ENCODE measurements around the gene ZFPM1. TPM values are rescaled to one million over a fixed set of nuclear protein-coding genes. Genes with fewer than 3 reads are reported as not detected.

Gene ZFPM1
- total RNA-seq, 3 donors from 2014 or later, result 14.2 to 17.3 (median 15.9) TPM

DNA sequence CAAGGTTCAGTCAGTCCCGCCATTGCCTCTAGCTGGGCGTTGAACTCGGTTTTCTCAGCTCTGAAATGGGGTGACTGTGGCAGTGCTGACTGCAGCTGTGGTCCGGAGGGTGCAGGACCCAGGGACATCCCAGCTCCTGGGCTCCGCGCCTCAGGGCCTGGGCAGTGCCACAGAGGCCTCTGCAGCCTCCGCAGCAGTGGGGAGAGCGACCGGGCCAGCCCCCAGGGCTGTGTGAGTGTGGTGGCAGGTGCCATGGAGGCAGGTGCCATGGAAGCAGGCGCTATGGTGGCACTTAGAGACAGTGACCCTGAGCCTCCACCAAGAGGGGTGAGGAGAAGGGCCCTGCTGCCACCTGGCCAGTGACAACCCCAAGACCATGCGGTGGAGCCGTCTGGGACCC is 39.4 kb upstream of the ZFPM1 start:
- Mint-ChIP-seq H3K9me3 (no peaks in the 10 kb centered on the region), H3K4me1 (ENCODE audit: low read depth) (no peaks in the 10 kb centered on the region), H3K27me3 (ENCODE audit: low read depth) (peaks cover 4% of the 10 kb centered on the region), H3K4me3 (no peak overlapping the region), H3K36me3 (ENCODE audit: insufficient read depth) (no peaks in the 10 kb centered on the region)
- ATAC-seq (no peak), DNase-seq (no peak)

DNA sequence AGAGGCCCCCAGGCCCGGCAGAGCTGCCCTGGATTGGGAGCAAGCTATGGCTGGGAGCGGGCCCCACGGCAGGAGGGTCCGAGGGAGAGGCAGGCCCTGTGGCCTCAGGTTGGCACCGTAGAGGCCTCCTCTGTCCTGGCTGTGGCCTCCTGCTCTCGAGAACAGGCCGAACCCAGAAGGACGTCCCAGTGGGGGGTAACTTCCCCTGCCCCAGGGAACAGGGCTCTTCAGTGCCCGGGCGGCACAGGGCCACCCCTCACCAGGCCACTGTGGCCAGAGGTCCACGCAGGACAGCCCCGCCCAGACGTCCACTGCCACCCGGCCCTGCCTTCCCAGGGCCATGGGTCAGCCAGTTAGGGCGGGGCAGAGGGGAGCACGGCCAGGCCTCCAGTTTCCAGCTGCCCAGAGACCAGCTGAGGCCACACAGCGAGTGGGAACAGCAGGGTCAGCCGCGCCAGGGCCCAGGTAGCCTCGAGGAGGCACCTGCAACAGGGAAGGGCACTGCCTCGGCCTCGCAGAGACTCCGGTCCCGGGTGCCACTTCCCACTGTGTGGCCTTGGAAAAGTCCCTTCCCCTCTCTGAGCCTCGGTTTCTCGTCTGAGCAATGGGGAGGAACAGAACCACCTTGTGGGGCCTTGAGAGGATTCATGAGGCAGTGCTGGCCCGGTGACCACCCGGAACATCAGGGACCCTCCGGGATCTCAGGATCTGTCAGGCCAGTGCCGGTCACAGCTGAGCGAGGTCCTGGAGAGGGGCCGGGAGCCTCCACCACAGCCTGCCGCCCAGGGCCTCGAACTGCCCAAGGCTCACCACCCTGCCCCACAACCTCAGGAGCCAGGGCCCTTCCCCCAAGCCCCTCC is 38.3 kb upstream of the ZFPM1 start:
- no peak overlapping the region for H3K4me3 Mint-ChIP-seq
- no peaks in the 10 kb centered on the region for H3K9me3 Mint-ChIP-seq
- DNase-seq, result no peak
- no peak for ATAC-seq
- no peaks in the 10 kb centered on the region for H3K4me1 Mint-ChIP-seq (ENCODE audit: low read depth)
- peaks cover 6% of the 10 kb centered on the region for H3K27me3 Mint-ChIP-seq (ENCODE audit: low read depth)
- H3K36me3 Mint-ChIP-seq (ENCODE audit: insufficient read depth), result no peaks in the 10 kb centered on the region

DNA sequence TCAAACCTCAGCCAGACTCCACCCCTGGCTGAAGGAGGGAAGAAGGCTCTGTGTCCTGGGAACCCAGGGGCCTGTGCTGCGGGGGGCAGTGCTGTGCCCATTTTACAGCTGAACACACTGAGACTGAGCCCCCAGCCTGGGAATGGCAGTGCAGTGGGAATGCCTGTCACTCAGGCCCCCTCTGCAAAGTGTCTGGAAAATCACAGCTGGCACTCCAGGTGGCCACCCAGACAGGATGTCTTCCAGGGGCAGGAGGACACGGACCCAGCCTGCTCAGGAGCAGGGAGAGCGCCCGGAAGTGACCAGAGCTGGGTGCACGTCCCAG is 37.7 kb upstream of the ZFPM1 start:
- no peaks in the 10 kb centered on the region for H3K9me3 Mint-ChIP-seq
- H3K4me3 Mint-ChIP-seq, result no peak overlapping the region
- no peaks in the 10 kb centered on the region for H3K4me1 Mint-ChIP-seq (ENCODE audit: low read depth)
- ATAC-seq (no peak), DNase-seq (no peak)
- no peaks in the 10 kb centered on the region for H3K36me3 Mint-ChIP-seq (ENCODE audit: insufficient read depth)
- H3K27me3 Mint-ChIP-seq (ENCODE audit: low read depth), result peaks cover 6% of the 10 kb centered on the region

DNA sequence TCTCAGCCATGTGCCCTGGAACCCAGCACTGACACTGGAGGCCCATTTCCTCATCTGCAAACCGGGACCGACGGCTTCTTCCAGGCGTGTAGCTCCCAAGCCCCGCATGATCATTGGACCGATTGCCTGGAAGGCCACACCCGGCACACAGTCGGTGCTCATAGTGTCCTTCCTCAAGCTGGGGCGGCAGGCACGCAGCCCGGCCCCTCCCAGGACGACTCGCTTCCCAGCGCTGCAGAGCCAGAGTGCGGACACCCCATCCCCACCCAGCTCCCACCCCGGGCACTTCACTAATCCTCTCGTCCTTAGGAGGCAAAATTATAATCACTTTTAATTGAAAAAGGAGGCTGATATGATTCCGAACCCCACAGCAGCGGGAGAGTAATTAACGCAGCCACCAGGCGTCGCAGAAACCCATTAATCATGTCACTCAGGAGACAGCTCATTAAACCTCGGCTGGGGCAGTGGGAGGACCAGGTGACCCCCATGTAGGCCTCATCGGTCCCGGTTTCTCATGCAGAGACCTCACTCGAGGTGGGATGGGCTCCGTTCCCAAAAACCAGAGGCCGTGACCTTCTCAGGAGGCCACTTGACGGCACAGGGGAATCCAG is 37.3 kb upstream of the ZFPM1 start:
- DNase-seq, result no peak
- Mint-ChIP-seq H3K27me3 (ENCODE audit: low read depth) (peaks cover 6% of the 10 kb centered on the region), H3K36me3 (ENCODE audit: insufficient read depth) (no peaks in the 10 kb centered on the region), H3K4me1 (ENCODE audit: low read depth) (no peaks in the 10 kb centered on the region), H3K4me3 (no peak overlapping the region), H3K9me3 (no peaks in the 10 kb centered on the region)
- ATAC-seq, result no peak

DNA sequence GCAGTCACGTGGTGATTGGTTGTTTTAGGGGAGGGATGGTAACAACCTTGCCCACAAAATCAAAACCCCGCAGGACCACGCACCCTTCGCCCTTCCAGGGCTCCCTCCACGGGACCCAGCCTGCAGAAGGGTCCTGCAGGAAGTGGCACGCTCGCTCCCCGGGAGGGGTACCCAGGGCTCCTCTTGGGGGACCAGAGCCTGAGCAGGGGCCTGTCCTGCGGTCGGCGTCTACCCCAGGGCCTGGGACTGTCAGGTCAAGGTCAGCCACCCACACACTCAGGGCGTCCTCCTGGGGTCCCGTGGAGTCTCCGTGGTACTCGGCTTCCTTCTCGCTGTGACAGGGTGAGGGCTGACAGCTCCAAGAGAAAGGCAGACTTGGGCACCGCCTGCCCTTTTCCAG is 36.4 kb upstream of the ZFPM1 start:
- no peak overlapping the region for H3K4me3 Mint-ChIP-seq
- peaks cover 6% of the 10 kb centered on the region for H3K27me3 Mint-ChIP-seq (ENCODE audit: low read depth)
- ATAC-seq, result no peak
- no peaks in the 10 kb centered on the region for H3K4me1 Mint-ChIP-seq (ENCODE audit: low read depth)
- no peaks in the 10 kb centered on the region for H3K9me3 Mint-ChIP-seq
- no peak for DNase-seq
- no peaks in the 10 kb centered on the region for H3K36me3 Mint-ChIP-seq (ENCODE audit: insufficient read depth)

DNA sequence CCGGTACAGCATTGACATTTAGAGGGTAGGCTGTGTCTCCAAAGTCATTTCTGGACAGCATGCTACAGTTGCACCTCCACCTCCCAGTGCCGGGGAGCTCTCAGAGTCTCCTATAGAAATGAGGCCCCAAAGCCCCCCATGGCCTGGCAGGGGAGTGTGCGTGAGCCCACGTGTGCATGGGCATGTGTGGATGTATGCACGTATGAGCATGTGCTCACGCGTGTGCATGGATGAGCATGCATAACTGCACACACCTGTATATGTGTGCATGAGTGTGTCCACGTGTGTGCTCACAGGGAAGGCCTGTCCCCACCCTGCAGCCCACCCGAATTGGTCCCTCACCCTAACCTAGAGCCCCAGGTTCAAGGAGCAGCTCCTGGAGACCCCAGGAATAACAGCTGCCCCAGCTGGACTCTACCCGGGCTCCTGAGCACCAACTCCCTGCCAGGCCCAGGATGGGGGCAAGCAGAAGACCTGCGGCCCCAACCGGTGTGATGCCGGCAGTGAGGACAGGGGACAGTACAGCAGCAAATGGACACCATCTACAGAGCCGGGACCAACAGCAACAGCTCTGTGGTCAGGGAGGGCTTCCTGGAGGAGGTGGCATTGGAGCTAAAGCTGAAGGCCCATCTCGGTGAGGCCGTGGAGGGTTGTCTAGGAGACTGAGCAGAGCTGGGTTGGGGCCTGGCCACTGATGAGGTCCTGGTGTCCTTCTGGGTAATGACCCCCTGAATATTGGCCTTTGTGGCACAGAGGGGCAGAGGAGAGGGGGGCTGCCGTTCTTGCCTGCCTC is 35.2 kb upstream of the ZFPM1 start:
- H3K36me3 Mint-ChIP-seq (ENCODE audit: insufficient read depth), result no peaks in the 10 kb centered on the region
- no peaks in the 10 kb centered on the region for H3K4me1 Mint-ChIP-seq (ENCODE audit: low read depth)
- no peak for ATAC-seq
- no peaks in the 10 kb centered on the region for H3K9me3 Mint-ChIP-seq
- no peak for DNase-seq
- peaks cover 6% of the 10 kb centered on the region for H3K27me3 Mint-ChIP-seq (ENCODE audit: low read depth)
- no peak overlapping the region for H3K4me3 Mint-ChIP-seq

DNA sequence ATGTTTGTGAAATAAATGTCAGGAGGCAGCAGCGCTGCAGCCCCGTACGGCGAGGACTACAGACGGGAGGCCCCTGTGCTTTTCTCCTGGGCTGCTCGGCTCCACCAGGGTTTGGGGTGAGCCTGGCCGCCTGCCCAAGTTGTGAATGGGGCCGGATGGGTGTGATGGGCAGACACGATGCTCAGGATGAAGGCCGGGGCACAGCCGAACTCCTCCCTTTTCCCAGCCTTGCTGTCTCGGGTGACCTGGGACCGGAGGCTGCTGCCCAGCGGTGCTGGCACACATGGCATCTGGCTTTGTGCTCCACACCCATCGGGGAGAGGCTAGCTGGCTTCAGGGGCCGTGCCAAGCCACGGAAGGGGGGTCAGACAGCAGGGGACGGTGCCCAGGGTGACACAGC is 34.2 kb upstream of the ZFPM1 start:
- no peak overlapping the region for H3K4me3 Mint-ChIP-seq
- no peaks in the 10 kb centered on the region for H3K9me3 Mint-ChIP-seq
- no peaks in the 10 kb centered on the region for H3K4me1 Mint-ChIP-seq (ENCODE audit: low read depth)
- peaks cover 6% of the 10 kb centered on the region for H3K27me3 Mint-ChIP-seq (ENCODE audit: low read depth)
- no peaks in the 10 kb centered on the region for H3K36me3 Mint-ChIP-seq (ENCODE audit: insufficient read depth)
- ATAC-seq, result no peak
- DNase-seq, result no peak

DNA sequence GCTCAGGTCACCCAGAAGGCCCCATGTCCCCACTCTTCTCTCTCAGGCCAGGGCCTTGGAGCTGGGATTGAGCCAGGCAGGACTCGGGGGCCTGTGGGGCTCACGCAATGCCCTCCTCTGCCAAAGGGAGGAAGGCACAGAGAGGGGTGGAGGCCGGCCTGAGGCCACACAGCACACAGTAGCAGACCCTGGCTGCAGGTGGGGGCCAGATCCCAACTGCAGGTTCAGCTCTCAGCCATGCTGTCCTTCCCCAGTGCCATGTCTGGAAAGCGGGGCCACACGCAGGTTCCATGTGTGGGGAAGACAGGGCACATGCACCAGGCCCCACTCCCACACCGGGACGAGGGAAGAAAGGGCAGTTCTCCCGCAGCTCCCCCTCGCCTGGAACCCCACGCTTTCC is 33.3 kb upstream of the ZFPM1 start:
- Mint-ChIP-seq H3K9me3 (no peaks in the 10 kb centered on the region), H3K27me3 (ENCODE audit: low read depth) (peaks cover 6% of the 10 kb centered on the region), H3K36me3 (ENCODE audit: insufficient read depth) (no peaks in the 10 kb centered on the region), H3K4me3 (no peak overlapping the region), H3K4me1 (ENCODE audit: low read depth) (no peaks in the 10 kb centered on the region)
- ATAC-seq (no peak), DNase-seq (no peak)

DNA sequence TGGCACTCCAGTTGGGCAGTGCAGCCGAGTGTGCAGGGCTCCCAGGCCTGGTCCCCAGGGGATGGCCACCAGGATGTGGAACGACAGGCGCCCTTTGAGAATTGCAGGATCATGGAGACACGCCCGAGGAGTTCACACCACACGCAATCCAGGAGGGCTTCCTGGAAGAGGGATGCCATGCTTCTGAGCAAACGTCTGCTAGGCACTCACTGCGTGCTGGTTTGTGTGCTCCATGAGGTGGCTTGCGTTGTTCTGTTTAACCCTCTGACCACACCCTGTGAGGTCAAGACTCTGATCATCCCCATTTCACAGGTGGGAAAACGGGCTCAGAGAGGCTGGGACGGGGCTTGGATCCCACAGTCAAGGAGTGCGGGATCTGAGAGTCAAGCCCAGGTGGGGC is 32.6 kb upstream of the ZFPM1 start:
- DNase-seq (no peak), ATAC-seq (no peak)
- Mint-ChIP-seq H3K4me1 (ENCODE audit: low read depth) (no peaks in the 10 kb centered on the region), H3K4me3 (no peak overlapping the region), H3K9me3 (no peaks in the 10 kb centered on the region), H3K27me3 (ENCODE audit: low read depth) (peaks cover 6% of the 10 kb centered on the region), H3K36me3 (ENCODE audit: insufficient read depth) (no peaks in the 10 kb centered on the region)

DNA sequence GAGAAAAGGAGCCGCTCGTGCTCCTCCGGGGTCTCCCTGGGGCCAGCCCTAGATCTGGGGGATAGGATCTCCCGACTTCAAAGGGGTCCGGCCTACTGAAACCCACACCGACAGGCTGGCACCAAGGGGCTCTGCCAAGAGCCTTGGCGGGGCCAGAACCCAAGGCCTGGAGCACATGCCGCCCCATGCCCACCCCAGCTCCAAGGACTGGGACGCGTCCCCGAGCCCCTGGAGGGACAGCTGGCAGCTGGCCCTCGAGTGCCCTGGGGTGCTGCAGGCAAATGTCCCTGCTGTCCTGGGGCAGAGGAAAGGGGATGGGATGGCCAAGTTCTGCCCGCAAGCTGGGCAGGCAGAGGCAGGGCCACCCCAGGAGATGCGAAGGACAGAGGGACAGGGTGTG is 31.8 kb upstream of the ZFPM1 start:
- Mint-ChIP-seq H3K4me1 (ENCODE audit: low read depth) (no peaks in the 10 kb centered on the region), H3K9me3 (no peaks in the 10 kb centered on the region), H3K36me3 (ENCODE audit: insufficient read depth) (no peaks in the 10 kb centered on the region), H3K4me3 (no peak overlapping the region), H3K27me3 (ENCODE audit: low read depth) (peaks cover 6% of the 10 kb centered on the region)
- DNase-seq (no peak), ATAC-seq (no peak)

DNA sequence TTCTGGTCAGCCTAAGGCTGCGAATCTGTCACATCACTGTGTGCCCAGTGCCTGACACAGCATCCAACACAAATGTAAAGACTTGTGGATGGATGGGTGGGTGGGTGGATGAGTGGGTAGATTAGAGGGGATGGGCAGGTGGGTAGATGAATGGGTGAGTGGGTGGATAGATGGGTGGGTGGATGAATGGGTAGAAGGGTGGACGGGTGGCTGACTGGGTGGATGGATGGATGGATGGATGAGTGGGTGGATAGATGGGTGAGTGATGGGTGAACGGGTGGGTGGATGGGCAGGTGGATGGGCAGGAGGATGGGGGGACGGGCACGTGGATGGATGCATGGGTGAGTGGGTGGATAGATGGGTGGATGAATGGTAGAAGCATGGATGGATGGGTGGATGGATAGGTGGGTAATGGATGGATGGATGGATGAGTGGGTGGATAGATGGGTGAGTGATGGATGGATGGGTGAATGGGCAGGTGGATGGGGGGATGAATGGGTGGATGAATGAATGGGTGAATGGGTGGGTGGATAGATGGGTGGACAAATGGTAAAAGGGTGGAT is 31.1 kb upstream of the ZFPM1 start:
- no peaks in the 10 kb centered on the region for H3K9me3 Mint-ChIP-seq
- ATAC-seq (no peak), DNase-seq (no peak)
- no peaks in the 10 kb centered on the region for H3K36me3 Mint-ChIP-seq (ENCODE audit: insufficient read depth)
- H3K4me1 Mint-ChIP-seq (ENCODE audit: low read depth), result no peaks in the 10 kb centered on the region
- no peak overlapping the region for H3K4me3 Mint-ChIP-seq
- H3K27me3 Mint-ChIP-seq (ENCODE audit: low read depth), result peaks cover 4% of the 10 kb centered on the region

DNA sequence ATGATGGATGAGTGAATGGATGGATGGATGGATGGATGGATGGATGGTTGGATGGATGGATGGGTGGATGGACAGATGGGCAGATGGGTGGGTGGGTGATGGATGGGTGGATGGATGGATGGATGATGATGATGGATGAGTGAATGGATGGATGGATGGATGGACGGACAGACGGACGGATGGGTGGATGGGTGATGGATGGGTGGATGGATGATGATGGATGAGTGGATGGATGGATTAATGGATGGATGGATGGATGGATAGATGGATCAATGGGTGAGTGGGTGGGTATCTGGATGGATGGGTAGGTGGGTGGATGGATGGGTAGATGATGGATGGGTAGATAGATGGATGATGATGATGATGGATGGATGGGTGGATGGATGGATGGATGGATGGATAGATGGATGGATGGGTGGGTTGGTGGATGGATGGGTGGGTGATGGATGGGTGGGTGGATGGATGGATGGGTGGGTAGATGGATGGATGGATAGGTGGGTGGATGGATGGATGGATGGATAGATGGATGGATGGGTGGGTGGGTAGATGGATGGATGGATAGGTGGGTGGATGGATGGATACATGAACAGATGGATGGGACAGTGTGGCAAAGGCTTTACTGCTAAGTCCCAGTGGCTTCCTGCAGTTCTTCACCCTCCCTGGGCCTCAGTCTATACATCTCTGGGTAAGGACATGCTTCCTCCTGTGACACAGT is 30.2 kb upstream of the ZFPM1 start:
- Mint-ChIP-seq H3K27me3 (ENCODE audit: low read depth) (peaks cover 4% of the 10 kb centered on the region), H3K4me1 (ENCODE audit: low read depth) (no peaks in the 10 kb centered on the region), H3K9me3 (no peaks in the 10 kb centered on the region), H3K4me3 (no peak overlapping the region), H3K36me3 (ENCODE audit: insufficient read depth) (no peaks in the 10 kb centered on the region)
- ATAC-seq, result no peak
- DNase-seq, result no peak

DNA sequence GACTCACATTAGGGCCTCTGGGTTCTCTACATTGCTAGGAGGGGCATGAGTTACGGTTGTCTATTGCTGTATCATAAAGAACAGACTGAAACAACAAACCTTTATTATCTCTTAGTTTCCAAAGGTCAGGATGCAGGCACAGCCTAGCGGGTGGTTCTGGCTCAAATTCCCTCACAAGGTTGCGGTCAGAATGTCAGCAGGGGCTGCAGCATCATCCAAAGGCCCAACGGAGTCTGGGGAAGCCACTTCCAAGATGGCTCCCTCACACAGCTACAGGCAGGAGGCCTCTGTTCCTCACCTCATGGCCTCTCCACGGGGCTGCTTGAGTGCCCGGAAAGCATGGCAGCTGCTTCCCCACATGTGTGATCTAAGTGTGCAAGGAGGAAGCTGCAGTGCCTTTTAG is 29.6 kb upstream of the ZFPM1 start:
- DNase-seq (no peak), ATAC-seq (no peak)
- Mint-ChIP-seq H3K9me3 (no peaks in the 10 kb centered on the region), H3K27me3 (ENCODE audit: low read depth) (peaks cover 4% of the 10 kb centered on the region), H3K36me3 (ENCODE audit: insufficient read depth) (no peaks in the 10 kb centered on the region), H3K4me1 (ENCODE audit: low read depth) (no peaks in the 10 kb centered on the region), H3K4me3 (no peak overlapping the region)

DNA sequence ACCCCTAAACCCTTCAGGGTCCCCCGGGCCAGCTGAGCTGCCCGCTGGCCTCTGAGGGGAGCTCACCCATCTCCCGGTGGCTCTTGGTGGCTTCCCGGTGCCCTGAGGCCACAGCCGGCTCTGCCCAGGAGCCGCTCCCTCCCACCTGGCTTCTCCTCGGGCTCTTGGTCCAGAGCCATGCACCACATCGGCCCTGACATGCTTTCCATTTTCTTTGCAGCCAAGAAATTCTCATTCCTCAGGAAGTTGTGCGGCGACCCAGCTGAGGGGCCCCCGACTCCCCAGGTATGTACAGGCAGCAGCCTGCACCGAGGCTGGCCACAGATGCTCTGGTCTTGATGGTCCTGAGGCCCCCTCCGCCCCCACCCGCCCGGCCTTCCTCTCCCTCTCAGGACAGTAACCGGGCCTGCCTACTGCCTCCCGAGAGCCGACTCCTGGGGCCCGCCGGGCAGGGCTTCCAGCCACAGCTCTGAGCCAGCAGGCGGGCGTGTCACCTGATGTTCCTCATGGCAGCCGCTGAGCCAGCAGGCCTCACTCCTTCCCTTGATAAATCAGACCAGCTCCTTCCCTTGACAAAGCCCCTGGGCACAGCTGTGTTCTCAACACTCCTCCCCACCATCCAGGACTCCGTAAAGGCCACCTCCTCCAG is 28.4 kb upstream of the ZFPM1 start:
- no peak overlapping the region for H3K4me3 Mint-ChIP-seq
- H3K36me3 Mint-ChIP-seq (ENCODE audit: insufficient read depth), result no peaks in the 10 kb centered on the region
- peaks cover 1% of the 10 kb centered on the region for H3K4me1 Mint-ChIP-seq (ENCODE audit: low read depth)
- peaks cover under 1% of the 10 kb centered on the region for H3K27me3 Mint-ChIP-seq (ENCODE audit: low read depth)
- DNase-seq (no peak), ATAC-seq (no peak)
- H3K9me3 Mint-ChIP-seq, result no peaks in the 10 kb centered on the region

All from activated T-cell treated with anti-CD3 and anti-CD28 coated beads, Interleukin-2, amount 50 U/mL, for 4 hours (primary cell).